Measurements from ENCODE around the gene EIF4E1B.

The EIF4E1B gene

DNA sequence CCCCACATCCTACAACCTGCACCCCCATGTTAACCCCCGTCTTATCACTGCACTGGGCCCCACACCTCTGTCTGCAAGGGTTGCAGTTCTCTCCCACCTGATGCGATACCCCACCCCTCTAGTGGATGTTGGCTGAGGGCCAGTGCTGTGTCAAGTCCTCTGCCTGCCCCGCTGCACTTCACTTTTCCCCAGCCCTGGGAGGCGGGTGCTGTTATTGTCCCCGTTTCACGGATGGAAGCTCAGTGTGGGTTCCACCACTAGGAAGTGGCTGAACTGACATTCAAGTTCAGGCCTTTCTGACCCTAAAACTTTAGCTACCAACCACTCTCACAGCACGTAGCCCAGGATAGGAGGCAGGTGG, 3.6 kb upstream of the EIF4E1B start:
- no peak for DNase-seq (ENCODE audit: low read depth in 2 of 2)

DNA sequence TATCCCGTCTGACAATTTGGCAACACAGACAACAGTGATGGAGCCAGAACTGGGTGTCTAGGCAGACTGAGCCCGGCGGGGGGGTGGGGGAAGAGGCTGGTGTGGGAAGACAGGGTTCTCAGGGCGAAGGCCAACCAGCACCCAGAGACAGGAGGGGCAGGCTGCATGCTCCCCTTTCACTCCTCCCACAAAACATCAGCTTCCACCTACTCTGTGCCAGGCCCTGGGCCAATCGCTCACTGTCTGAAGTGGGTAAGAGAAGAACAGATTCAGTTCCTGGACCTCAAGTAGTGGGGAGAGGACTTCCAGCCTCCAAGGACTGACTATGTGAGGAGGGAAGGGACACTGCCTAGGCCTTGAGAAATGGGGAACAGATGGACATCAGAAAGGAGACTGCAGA, 2.9 kb upstream of the EIF4E1B start:
- DNase-seq (ENCODE audit: low read depth in 2 of 2): no peak

DNA sequence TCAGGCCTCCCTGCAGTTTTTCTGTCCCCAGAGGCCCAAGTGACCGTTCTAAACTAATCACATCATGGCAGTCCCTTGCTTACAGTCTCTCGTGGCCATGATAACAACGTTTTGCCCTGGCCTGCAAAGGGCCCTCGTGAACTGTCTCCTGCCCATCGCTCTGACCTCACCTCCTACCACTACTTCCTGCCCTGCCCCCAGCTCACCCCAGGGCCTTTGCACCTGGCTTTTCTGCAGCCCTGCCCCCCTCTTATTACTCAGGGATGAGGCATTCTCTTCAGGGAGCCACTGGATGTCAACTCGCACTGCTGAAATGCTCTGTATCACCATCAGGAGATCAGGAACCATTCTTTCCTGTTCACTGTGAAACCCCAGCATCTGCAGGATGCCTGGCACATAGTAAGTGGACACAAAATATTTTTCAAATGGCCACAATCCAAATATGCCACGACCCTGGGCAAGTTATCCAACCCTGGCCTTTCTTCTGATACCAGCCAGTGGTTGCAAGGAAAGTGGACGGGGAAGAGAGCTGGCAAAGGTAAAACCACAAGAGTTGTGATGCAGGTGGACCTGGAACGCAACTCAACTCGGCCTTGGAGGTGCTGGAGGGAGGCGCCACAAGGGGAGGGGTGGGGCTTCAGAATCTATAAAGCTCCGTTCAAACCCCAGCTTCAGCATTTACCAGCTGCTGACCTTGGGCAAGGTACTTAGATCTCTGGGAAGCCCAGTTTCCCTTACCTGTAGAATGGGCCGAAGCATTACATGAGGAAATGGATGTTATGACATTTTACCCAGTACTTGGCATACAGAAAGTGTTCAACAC, 1.9 kb upstream of the EIF4E1B start:
- no peak for DNase-seq (ENCODE audit: low read depth in 2 of 2)

DNA sequence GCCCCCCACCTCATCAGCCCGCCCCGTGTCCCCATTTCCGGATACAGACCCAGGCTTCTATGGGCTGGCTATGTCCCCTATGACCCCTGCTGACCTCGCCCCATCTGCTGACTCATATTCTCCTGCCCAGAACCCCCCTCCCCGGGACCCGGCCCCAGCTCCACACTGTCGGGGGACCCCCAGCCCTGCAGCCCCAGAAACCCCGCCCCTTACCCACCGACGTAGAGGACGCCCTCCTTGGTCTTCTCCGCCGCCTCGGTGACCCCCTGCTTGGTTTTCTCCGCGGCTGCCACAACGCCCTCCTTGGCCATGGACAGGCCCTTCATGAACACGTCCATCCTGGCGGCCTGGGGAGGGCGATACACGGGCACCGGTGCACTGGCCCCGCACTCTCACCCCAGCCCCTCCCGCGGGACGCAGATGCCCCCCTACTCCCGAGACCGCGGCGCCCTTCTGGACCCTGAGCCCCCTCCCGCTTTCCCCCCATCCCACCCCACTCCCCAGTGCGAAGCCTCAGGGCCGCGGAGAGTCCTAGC, 1.1 kb upstream of the EIF4E1B start:
- no peak for DNase-seq (ENCODE audit: low read depth in 2 of 2)

DNA sequence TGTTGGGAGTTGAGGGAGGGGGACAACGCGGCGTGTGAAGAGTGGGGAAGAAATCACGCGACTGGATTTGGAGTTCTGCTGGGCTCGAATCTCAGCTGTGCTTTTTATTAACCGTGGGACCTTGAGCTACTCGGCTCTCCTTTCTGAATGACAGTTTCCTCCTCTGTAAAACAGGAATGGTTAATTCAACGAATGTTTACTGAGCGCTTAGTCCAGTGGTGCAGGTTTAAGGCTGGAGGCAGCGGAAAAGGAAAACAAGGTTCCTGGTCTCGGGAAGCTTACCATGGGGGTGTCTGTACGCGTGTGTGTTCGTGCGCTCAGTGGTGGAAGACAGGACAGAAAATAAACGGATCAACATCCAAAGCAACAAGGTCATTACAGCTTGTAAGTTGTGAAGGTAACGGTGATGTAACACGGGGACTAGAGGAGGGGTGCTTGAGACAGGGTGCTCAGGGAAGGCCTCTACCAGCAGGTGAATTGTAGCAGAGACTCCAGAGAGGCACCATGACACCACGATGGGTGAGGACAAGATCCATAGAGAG, 277 bp downstream of the EIF4E1B start:
- no peak for DNase-seq (ENCODE audit: low read depth in 2 of 2)

DNA sequence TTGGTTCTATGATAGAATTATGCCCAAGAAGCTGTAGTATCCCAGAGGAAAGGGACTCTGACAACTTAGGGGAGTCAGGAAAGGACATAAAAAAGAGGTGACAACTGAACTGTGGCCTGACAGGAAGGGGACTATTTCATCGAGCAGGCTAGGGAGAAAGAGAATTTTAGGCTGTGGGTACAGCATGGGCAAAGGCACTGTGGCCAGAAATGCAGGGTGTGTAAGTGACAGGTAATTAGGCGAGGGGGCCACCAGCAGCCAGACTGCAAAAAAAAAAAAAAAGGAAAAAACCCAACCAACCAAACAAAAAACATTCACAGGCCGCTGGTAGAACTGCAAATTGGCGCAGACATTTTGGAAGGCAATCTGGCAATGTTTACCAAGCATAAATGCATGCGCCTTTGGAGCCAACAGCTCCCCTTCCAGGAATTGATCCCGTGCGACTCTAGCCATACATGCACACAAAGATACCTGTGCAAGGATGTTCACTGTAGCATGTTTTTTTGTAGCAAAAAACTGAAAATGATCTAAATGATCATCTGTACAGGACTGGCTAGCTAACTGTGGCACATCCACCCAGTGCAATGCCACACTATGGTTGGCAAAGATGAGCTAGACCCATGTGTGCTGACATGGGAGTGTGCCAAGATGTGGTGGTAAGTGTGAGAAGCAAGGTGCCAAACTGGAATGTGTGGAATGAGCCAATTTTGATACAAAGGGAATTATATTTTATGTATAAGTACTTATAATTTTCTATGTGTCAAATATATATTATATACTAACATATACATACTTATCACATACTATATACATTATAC, 1.1 kb downstream of the EIF4E1B start:
- DNase-seq (ENCODE audit: low read depth in 2 of 2): no peak

DNA sequence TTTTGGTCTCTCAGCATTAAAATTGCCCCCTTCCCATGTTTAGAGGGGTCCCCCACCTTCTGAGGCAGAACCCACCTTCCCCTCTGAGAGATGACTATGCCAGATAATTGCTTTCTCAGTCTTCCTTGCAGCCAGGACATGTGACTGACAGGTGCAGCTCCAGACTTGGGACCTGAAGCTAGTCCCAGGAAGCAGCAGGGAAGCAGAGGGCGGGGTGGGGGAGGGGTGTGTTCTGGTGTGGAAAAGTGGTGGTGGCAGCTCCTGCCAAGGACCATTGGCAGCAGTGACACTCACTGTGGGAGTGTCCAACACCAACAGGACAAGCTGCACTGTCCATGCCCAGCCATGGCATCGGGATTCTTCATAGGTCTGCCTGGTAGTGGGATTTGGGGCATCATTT, 2.3 kb downstream of the EIF4E1B start:
- DNase-seq (ENCODE audit: low read depth in 2 of 2): no peak

DNA sequence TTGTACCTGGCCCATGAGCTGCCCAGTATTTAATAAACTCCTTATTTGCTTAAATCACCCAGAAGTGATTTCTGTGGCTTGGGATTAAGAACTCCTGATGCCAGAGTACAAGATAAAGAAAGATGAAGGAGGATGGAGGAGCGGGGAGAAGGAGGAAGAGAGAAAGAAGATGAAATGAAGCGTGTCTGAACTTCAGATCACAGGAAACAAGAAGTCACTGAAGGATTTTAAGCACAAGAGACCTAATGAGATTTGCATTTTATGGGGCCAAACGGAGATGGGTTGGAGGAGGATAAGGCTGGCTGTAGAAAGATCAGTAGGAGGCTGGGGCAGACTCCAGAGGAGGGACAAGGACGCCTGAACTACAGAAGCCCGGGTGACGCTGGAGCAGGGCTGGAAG, 3.1 kb downstream of the EIF4E1B start:
- no peak for DNase-seq (ENCODE audit: low read depth in 2 of 2)

DNA sequence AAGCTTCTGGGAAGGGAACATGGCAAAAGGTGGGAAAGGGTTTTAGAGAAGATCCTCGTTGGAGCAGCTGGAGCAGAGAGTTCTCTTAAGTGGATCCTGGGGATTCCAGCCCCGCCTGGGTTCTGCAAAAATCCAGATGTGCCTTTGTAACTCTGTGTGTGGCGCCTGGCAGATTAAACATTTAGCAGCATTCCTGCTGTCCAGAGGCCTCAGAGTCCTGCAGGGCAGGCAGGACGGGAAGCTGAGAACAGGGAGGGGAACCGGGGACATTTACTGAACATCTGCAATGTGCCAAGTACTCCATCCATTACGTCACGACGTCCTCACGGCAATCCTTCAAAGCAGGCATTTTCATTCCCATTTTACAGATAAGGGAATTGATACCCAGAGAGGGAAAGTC, 6.0 kb downstream of the EIF4E1B start:
- DNase-seq (ENCODE audit: low read depth in 2 of 2): no peak

DNA sequence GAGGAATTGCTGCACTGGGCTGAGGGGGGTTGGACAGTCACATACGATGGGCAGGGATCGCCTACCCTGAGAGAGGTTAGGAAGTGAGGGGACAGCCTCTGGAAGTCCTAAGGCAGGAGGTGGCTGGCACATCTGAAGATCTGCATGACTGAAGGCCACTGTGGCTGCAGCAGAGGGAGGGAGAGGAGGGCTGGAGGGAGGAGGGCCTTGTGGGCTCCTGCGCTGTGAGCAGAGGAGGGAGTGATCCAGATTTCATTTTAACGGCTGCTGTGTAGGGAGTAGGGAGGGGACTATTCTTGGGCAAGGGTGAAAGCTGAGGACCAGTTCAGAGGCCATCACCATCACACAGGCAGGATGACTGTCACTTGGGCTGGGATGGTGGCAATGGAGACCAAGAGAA, 7.1 kb downstream of the EIF4E1B start:
- DNase-seq (ENCODE audit: low read depth in 2 of 2): no peak

DNA sequence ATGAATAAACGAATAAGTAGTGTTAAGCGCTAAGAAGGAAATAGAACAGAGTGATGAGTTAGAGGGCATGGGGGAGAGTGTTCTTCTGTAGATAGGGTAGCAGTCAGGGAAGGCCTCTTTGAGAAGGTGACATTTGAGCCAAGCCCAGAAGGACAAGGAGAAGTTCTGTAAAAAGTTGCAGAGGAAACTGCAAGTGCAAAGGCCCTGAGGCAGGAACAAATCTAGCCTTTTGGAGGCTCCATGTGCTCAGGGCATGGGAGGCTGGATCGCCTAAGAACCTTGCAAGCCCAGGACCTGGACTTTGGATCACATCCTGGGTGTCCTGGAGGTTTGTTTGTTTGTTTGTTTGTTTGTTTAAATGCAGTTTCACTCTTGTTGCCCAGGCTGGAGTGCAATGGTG, 8.0 kb downstream of the EIF4E1B start:
- DNase-seq (ENCODE audit: low read depth in 2 of 2): no peak

DNA sequence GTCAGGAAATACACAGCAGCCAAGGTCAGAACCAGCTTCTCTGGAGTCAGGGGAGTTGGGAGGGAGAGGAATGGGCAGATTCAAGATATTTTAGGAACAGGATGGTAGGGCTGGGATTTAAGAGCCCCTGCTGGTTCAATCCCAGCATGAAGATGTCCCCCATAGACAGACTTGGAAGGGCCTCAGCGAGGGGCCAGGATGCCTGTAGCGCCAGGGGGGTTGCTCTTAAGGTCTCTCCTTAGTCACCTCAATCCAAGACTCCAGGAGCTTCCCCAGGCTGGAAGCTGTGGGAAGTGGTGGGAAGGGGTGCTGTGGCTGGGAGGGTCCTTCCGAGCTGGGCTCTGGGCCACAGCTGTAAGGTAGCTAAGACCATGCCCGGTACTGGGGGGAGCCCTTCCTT, 8.7 kb downstream of the EIF4E1B start:
- DNase-seq (ENCODE audit: low read depth in 2 of 2): no peak

DNA sequence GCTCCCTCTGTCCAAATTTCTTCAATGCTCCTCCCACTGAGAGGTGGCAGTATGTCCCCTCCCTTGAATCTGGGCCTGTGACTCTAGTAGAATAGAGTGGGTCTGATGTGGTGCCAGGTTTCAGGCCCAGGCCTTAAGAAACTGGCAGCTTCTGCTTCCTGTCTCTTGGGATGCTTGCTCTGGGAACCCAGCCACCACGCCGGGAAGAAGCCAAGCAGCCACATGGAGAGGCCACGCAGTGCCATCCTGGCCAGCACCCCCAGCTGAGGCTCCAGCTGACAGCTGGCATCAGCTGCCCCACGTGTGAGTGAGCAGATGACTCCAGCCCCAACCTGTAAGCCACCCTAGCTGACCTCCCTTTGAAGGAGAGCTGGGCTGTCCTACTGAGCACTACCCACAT, 9.5 kb downstream of the EIF4E1B start:
- no peak for DNase-seq (ENCODE audit: low read depth in 2 of 2)

DNA sequence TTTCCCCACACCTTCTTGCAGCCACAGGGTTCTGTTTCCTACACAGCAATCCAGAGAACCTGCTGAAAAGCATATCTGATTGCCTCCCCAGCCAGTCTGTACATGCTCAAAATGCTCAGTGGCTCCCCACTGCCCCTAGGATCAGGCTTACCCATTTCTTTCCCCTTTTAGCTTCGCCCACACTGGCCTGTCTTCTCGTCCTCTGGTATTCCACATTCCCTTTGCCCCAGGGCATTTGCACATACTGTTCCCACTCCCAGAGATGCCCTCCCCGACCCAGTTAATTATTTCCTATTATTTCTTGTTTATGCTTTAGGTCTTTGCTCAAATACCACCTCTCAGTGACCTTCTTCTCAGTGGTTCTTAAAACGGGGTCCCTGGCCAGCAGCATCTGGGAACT, 10.1 kb downstream of the EIF4E1B start:
- DNase-seq (ENCODE audit: low read depth in 2 of 2): no peak

DNA sequence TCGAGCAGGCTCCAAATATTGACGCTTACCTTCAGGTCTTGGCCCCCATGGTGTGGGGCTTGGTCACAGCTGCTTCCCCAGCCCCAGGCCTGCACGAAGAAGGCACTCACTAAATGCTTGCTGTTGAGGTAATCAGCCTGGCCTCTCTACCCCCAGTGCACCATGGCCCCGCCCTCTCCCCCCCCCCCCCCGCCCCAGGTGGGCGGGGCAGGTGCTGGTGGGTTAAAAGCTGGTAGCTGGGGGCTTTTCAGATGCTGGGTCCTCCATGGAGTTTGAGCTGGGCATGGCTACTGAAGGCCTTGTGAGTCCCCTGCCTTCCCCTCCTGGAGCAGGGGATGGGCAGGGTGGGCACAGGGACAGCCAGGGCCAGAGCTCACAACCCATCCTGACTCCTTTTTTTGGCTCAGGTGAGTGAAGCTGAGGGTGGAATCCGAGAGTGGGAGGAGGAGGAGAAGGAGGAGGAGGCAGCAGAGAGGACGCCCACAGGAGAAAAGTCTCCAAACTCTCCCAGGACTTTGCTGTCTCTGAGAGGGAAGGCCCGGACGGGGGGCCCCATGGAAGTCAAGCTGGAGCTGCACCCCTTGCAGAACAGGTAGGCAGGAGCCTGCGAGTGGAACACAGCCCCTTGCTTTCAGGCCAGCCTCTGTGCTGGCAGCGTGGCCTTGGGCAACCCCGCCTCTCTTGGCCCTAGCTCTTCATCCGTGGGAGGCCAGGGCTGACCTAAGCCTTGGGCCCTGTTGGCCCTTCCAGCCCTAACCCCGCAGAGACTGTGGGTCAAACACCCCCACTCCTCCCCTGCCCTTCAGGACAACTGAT, 12.4 kb downstream of the EIF4E1B start:
- no peak for DNase-seq (ENCODE audit: low read depth in 2 of 2)

DNA sequence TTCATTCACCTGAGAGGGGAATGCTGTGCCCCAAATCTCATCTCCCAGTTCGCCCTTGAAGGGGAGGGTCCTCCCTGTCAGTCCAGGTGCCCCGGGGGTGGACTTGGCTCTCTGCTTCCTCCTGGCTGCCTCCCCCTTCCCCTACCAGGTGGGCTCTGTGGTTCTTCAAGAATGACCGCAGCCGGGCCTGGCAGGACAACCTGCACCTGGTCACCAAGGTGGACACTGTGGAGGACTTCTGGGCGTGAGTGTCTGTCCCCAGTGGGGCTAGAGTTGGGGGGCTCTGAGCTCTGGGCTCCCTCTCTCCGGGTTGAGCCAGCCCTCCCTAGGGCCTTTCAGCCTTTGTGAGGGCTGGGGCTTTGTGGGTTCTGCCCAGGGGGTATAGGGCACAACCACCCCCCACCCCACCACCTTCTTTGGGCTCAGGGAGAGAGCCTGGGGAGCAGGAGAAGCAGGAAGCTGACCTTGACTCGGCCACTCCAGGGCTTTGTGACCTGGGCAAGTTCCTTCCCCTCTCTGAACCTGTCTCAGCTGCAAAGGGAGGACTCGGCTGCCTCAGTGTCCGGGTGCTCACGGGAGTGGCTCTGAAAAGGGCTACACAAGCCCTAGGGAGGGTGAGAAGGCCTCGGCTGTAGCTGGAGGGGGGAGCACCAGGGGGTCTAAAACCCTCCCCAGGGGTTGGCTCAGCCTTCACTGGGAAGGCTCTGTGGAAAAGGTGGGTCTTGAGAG, 13.2 kb downstream of the EIF4E1B start:
- no peak for DNase-seq (ENCODE audit: low read depth in 2 of 2)

DNA sequence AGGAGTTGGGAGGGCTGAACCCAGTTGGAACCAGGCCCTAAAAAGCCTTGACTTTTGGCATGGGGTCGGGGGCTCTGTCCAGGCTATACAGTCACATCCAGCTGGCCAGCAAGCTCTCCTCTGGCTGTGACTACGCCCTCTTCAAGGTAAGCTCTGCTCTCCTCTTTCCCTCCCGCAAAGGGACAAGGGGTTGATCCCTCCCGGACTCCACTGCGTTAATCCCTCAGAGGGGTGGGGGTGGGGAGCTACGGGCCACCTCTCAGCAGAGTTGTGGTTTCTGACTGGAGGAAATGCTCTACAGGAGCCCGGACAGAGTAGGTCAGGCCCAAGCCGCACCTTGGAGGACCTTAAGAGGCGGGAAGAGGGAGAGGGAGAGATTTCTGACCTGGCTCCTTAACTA, 13.8 kb downstream of the EIF4E1B start:
- no peak for DNase-seq (ENCODE audit: low read depth in 2 of 2)

DNA sequence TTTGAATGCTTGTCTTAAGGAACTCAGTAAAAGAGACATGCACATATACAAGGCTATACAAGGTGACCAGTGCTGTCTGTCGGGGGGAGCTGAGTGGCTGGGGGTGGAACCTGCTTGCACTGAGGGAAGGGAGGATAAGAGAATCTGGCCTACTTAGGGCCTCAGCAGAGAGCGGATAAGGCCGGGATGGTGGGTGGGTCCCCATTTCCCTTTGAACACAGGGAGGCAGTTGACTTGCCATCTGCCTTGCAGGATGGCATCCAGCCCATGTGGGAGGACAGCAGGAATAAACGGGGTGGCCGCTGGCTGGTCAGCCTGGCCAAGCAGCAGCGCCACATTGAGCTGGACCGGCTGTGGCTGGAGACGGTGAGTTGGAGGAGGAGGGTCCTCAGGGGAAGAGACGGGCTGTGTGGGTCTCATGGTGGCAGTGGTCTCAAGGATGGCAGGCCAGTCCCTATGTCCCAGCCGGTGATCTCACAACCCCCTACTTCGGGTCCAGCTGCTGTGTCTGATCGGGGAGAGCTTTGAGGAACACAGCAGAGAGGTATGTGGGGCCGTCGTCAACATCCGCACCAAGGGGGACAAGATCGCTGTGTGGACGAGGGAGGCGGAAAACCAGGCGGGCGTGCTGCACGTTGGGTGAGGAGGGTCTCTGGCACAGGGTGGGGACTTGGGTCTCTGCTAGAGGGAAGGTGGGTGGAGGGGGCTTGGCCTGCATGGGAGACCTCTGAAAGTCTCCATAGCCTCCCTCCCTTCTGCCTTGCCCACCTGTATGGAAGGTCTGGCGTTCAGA, 14.6 kb downstream of the EIF4E1B start:
- no peak for DNase-seq (ENCODE audit: low read depth in 2 of 2)

DNA sequence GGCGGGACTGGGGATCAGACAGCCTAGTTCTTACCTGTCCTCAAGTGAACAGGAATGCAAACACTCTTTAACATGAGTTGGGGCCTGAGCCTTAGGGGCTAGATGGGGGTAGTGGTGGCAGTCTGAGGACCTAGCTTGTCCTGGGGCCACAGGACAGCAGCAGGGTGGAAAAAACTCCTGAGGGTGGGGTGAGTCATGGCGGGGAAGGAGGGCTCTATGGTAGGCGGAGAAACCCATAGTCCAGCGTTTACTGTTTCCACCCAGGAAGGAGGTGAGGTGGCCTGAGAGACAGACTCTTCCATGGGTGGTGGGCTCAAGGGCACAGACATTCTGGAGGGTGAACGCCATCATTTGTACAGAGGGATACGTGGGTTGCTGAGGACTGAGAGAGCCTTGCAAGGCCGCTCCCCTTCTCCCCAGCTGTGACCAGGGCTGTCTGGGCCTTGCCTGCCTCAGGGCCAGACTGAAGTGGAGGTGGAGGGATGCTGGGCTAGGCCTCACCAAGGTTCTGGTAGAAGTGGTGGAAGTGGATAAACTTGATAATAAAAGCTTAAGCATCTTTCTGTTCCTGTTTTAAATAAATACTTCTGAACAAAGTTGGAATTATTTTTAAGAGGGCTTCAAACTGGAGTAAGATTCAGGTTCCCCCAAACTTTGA, 15.7 kb downstream of the EIF4E1B start:
- DNase-seq (ENCODE audit: low read depth in 2 of 2): no peak

DNA sequence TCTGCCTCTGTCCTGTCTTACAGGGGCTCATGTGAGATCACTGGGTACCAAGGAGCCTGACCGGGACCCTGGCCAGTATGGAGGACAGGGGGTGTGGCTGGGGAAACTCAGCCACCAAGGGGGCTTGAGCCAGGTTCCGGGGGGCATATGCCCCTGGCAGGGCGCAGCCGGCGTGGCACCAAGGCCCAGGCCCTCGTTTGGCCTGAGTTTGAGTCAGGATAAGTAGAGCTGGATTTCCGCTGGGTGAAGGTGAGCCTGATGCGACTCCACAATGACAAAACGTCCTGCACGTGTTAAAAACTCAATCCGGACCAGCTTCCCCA, 16.2 kb downstream of the EIF4E1B start:
- no peak for DNase-seq (ENCODE audit: low read depth in 2 of 2)
